HepG2 (cell line): ENCODE results near the gene SLC18A3.

ENCODE experiments used
- POLR2AphosphoS5 ChIP-seq: IDR thresholded peaks from 2 replicates; pipeline ENCODE4 v1.6.1; 2012; ENCODE audit warnings: low read depth, low read length
- RBAK ChIP-seq: sonication (generic); formaldehyde crosslinking; IDR thresholded peaks from 2 replicates; pipeline ENCODE4 v1.5.1; 2020; ENCODE audit warnings: mild to moderate bottlenecking, missing genetic modification reagents
- ZNF10 ChIP-seq: sonication (generic); formaldehyde crosslinking; IDR thresholded peaks from 2 replicates; pipeline ENCODE4 v1.4.0; 2020; ENCODE audit warnings: mild to moderate bottlenecking, low read depth, missing genetic modification reagents, borderline replicate concordance
- ZNF7 ChIP-seq: IDR thresholded peaks from 2 replicates; pipeline ENCODE4 v1.6.1; 2016; ENCODE audit warnings: missing biosample characterization, missing genetic modification reagents
- TF ChIP-seq, protein P1 (sequence below): sonication (generic); formaldehyde crosslinking; IDR thresholded peaks from 2 replicates; pipeline ENCODE4 v1.5.0; 2020; ENCODE audit warnings: missing genetic modification reagents, mild to moderate bottlenecking, borderline replicate concordance
- TF ChIP-seq, protein P2 (sequence below): sonication (generic); formaldehyde crosslinking; IDR thresholded peaks from 2 replicates; pipeline ENCODE4 v1.5.0; 2020; ENCODE audit warnings: mild to moderate bottlenecking, missing genetic modification reagents, moderate library complexity
- TF ChIP-seq, protein P3 (sequence below): sonication (generic); formaldehyde crosslinking; IDR thresholded peaks from 2 replicates; pipeline ENCODE4 v1.9.0; 2021; ENCODE audit warnings: missing genetic modification reagents, borderline replicate concordance

DNA sequence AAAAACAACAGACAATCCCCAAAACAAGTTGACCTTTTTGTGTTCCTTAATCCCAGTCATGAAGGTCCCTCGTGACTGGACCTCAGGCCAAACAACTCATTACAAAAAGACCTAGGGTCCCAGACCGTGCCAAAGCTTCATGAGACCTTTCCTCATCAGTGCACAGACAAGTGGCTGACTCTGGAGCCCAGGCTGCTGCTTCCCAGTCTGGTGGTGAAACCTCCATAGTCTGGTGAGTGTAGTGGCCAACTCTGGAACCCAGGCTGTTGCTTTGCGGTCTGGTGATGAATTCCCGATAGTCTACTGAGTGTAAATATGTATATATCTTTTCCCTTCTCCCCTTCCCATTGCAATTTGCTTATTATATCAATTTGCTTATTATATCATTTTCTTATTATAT is 22.1 kb upstream of the SLC18A3 start:
- TF ChIP-seq, protein P1, sequence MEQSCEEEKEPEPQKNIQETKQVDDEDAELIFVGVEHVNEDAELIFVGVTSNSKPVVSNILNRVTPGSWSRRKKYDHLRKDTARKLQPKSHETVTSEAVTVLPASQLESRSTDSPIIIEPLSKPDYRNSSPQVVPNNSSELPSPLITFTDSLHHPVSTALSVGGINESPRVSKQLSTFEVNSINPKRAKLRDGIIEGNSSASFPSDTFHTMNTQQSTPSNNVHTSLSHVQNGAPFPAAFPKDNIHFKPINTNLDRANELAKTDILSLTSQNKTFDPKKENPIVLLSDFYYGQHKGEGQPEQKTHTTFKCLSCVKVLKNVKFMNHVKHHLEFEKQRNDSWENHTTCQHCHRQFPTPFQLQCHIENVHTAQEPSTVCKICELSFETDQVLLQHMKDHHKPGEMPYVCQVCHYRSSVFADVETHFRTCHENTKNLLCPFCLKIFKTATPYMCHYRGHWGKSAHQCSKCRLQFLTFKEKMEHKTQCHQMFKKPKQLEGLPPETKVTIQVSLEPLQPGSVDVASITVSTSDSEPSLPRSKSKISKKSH (CRISPR knock-in tag): no peak
- TF ChIP-seq, protein P2, sequence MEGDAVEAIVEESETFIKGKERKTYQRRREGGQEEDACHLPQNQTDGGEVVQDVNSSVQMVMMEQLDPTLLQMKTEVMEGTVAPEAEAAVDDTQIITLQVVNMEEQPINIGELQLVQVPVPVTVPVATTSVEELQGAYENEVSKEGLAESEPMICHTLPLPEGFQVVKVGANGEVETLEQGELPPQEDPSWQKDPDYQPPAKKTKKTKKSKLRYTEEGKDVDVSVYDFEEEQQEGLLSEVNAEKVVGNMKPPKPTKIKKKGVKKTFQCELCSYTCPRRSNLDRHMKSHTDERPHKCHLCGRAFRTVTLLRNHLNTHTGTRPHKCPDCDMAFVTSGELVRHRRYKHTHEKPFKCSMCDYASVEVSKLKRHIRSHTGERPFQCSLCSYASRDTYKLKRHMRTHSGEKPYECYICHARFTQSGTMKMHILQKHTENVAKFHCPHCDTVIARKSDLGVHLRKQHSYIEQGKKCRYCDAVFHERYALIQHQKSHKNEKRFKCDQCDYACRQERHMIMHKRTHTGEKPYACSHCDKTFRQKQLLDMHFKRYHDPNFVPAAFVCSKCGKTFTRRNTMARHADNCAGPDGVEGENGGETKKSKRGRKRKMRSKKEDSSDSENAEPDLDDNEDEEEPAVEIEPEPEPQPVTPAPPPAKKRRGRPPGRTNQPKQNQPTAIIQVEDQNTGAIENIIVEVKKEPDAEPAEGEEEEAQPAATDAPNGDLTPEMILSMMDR (CRISPR knock-in tag): no peak
- TF ChIP-seq POLR2AphosphoS5 (no peak), ZNF10 (CRISPR knock-in tag) (no peak), RBAK (no peak), ZNF7 (CRISPR knock-in tag) (no peak)
- TF ChIP-seq, protein P3, sequence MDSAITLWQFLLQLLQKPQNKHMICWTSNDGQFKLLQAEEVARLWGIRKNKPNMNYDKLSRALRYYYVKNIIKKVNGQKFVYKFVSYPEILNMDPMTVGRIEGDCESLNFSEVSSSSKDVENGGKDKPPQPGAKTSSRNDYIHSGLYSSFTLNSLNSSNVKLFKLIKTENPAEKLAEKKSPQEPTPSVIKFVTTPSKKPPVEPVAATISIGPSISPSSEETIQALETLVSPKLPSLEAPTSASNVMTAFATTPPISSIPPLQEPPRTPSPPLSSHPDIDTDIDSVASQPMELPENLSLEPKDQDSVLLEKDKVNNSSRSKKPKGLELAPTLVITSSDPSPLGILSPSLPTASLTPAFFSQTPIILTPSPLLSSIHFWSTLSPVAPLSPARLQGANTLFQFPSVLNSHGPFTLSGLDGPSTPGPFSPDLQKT (CRISPR knock-in tag): no peak
